HUES64 (cell line): ENCODE results near the gene CEP63.
"Not testable (repeated sequence)": the region's sequence is repeated elsewhere in the genome, so short reads cannot be mapped to it uniquely, and the experiment has no call there.

Experiments
- H3K27ac ChIP-seq: 2 replicates; pipeline ENCODE4 v1.7.0; 2013; ENCODE audit warnings: low read depth, low read length, inconsistent platforms
- H3K27me3 ChIP-seq: 2 replicates; pipeline ENCODE4 v1.6.1; 2013; ENCODE audit warnings: mild to moderate bottlenecking, low read length; ENCODE audit not compliant: insufficient read depth
- H3K36me3 ChIP-seq: 2 replicates; pipeline ENCODE4 v1.6.1; 2013; ENCODE audit warnings: mild to moderate bottlenecking, low read length; ENCODE audit not compliant: insufficient read depth
- H3K4me1 ChIP-seq: 2 replicates; pipeline ENCODE4 v1.6.1; 2013; ENCODE audit warnings: mild to moderate bottlenecking, low read length, moderate library complexity; ENCODE audit not compliant: insufficient read depth
- H3K4me3 ChIP-seq: 2 replicates; pipeline ENCODE4 v1.5.1; 2013; ENCODE audit warnings: mild to moderate bottlenecking, low read length, moderate library complexity
- H3K9ac ChIP-seq: 2 replicates; pipeline ENCODE4 v1.6.1; 2013; ENCODE audit warnings: mild to moderate bottlenecking, low read depth, low read length
- H3K9me3 ChIP-seq: 2 replicates; pipeline ENCODE4 v1.6.1; 2013; ENCODE audit warnings: low read depth, low read length; ENCODE audit not compliant: insufficient read depth
- whole genome bisulfite sequencing: fragments of 150-250, 120-280 bp; methylation state at CpG from one replicate; pipeline ENCODE4 v1.1.7; 2013; ENCODE audit warnings: missing lambda C conversion rate; 5-methylcytosine and 5-hydroxymethylcytosine counted together

The CEP63 gene

DNA sequence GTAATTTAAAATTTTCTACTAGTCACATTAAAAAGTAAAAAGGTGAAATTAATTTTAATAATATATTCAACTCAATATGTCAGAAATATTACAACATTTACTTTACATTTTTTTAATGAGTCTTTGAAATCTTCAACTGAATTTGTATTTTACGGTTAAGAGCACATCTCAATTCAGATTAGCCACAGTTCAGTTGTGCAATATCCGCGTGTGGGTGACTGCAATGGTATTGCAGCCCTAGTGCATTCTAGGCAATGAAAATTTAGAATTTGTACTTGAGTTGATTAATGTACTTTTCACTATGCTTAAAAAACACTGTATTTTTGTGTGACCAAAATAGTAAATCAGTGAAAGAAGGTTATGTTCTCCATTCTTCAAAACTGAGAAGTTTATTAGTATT lies 57.3 kb downstream of the CEP63 start:
- 94% methylated on average over 3 of the region's 3 CpGs for WGBS
- Histone ChIP-seq H3K27ac (no peak overlapping the region), H3K9me3 (no peaks in the 10 kb centered on the region), H3K27me3 (no peaks in the 10 kb centered on the region), H3K4me3 (no peak overlapping the region), H3K36me3 (peaks cover 26% of the 10 kb centered on the region), H3K4me1 (no peaks in the 10 kb centered on the region), H3K9ac (no peak overlapping the region)

GRCh38 chr3:134544316-134544715 lies 58.5 kb downstream of the CEP63 start:
- Histone ChIP-seq H3K27me3 (no peaks in the 10 kb centered on the region), H3K36me3 (peaks cover 36% of the 10 kb centered on the region), H3K4me1 (no peaks in the 10 kb centered on the region), H3K9me3 (no peaks in the 10 kb centered on the region), H3K27ac (no peak overlapping the region), H3K9ac (no peak overlapping the region), H3K4me3 (no peak overlapping the region)
- WGBS = 100% methylated on average over 1 of the region's 2 CpGs

DNA sequence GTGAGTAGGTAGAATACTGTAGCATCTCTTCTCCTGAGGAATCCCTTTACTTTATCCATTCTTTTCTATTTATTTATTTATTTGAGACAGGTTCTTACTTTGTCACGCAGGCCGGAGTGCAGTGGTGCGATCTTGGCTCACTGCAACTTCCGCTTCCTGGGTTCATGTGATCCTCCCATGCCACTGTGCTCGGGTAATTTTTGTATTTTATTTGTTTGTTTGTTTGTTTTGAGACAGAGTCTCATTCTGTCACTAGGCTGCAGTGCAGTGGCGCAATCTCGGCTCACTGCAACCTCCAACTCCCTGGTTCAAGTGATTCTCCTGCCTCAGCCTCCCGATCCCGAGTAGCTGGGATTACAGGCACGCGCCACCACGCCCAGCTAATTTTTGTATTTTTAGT lies 58.9 kb downstream of the CEP63 start:
- WGBS = 88% methylated on average over 12 of the region's 12 CpGs
- not testable (repeated sequence) for H3K27ac ChIP-seq, H3K4me3 ChIP-seq, H3K9me3 ChIP-seq, H3K4me1 ChIP-seq, H3K27me3 ChIP-seq, H3K9ac ChIP-seq
- peaks cover 40% of the 10 kb centered on the region for H3K36me3 ChIP-seq

GRCh38 chr3:134545818-134546217 lies 60.0 kb downstream of the CEP63 start:
- H3K9me3 ChIP-seq = no peaks in the 10 kb centered on the region
- no peaks in the 10 kb centered on the region for H3K27me3 ChIP-seq
- 98% methylated on average over 2 of the region's 2 CpGs for WGBS
- no peak overlapping the region for H3K4me3 ChIP-seq
- H3K4me1 ChIP-seq = no peaks in the 10 kb centered on the region
- H3K36me3 ChIP-seq = peaks cover 49% of the 10 kb centered on the region
- no peak overlapping the region for H3K9ac ChIP-seq
- H3K27ac ChIP-seq = no peak overlapping the region

GRCh38 chr3:134552784-134553183 lies 66.9 kb downstream of the CEP63 start:
- Histone ChIP-seq H3K27me3 (no peaks in the 10 kb centered on the region), H3K9me3 (no peaks in the 10 kb centered on the region), H3K36me3 (peaks cover 54% of the 10 kb centered on the region), H3K9ac (no peak overlapping the region), H3K4me1 (no peaks in the 10 kb centered on the region), H3K4me3 (no peak overlapping the region), H3K27ac (no peak overlapping the region)

GRCh38 chr3:134559591-134559990 lies 73.7 kb downstream of the CEP63 start:
- Histone ChIP-seq H3K27ac (no peak overlapping the region), H3K9me3 (no peaks in the 10 kb centered on the region), H3K27me3 (no peaks in the 10 kb centered on the region), H3K4me1 (0 out of 2 replicates have a peak, but pooled peaks cover 4% of the 10 kb centered on the region), H3K4me3 (no peak overlapping the region), H3K36me3 (no peaks in the 10 kb centered on the region), H3K9ac (no peak overlapping the region)
- 95% methylated on average over 3 of the region's 3 CpGs for WGBS

DNA sequence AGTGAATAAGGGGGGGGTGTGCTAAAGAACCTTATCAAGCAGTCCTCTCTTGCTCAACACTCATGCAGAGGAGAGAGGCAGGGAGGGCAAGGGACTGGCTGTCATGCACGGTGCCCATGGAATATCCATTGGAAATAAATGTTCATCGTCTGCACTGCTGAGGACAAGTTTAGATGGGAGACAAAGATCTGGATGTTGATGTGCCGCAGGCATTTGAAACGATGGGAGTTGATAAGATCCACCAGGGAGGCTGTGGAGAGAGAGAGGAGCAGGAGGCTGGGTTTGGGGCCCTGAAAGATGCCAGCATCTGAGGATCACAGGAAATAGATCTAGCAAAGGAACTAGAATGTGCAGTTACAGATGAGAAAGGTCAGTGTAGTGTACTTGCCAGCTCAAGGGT lies 76.2 kb downstream of the CEP63 start:
- Histone ChIP-seq H3K27ac (no peak overlapping the region), H3K9ac (no peak overlapping the region), H3K4me3 (no peak overlapping the region), H3K9me3 (no peaks in the 10 kb centered on the region), H3K4me1 (0 out of 2 replicates have a peak, but pooled peaks cover 4% of the 10 kb centered on the region), H3K27me3 (no peaks in the 10 kb centered on the region), H3K36me3 (no peaks in the 10 kb centered on the region)
- WGBS = 93% methylated on average over 4 of the region's 4 CpGs

DNA sequence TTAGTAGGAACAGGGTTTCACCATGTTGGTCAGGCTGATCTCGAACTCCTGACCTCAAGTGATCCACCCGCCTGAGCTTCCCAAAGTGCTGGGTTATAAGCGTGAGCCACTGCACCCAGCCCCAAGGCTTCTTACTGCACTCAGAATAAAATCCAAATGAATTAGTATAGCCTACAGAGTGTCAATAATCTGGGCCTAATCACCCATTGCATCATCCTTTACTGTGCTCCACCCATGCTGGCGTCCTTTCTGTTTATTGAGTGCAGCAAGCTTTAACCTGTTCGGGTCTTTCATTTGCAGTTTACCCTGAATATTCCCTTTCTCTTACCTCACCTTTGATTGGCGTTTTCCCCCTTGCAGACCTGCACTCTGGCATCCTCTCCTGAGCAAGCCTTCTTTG lies 77.7 kb downstream of the CEP63 start:
- Histone ChIP-seq H3K9ac (no peak overlapping the region), H3K27me3 (no peaks in the 10 kb centered on the region), H3K4me1 (0 out of 2 replicates have a peak, but pooled peaks cover 4% of the 10 kb centered on the region), H3K36me3 (no peaks in the 10 kb centered on the region), H3K4me3 (no peak overlapping the region), H3K27ac (no peak overlapping the region), H3K9me3 (no peaks in the 10 kb centered on the region)
- WGBS = 93% methylated on average over 6 of the region's 6 CpGs

DNA sequence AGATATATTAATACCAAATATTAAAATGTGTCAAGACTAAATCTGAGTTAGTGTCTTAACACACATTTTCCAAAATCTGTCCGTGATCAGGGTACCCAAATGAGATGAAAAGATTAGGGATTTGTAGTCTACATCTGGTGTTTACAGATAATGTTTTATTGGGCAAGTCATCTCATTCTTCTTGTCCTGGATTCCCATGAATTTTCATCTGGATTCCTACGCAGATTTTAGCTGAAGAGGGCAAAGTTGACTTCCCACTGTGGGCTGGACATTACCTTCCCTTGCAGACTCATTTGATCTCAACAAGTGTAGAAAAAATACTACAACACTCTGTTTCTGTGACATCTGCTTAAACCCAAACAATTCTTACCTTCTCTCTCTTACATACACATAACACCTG lies 79.1 kb downstream of the CEP63 start:
- Histone ChIP-seq H3K9ac (no peak overlapping the region), H3K4me1 (0 out of 2 replicates have a peak, but pooled peaks cover 4% of the 10 kb centered on the region), H3K27me3 (no peaks in the 10 kb centered on the region), H3K4me3 (no peak overlapping the region), H3K27ac (no peak overlapping the region), H3K9me3 (peaks cover 11% of the 10 kb centered on the region), H3K36me3 (no peaks in the 10 kb centered on the region)
- WGBS = 98% methylated on average over 2 of the region's 2 CpGs

DNA sequence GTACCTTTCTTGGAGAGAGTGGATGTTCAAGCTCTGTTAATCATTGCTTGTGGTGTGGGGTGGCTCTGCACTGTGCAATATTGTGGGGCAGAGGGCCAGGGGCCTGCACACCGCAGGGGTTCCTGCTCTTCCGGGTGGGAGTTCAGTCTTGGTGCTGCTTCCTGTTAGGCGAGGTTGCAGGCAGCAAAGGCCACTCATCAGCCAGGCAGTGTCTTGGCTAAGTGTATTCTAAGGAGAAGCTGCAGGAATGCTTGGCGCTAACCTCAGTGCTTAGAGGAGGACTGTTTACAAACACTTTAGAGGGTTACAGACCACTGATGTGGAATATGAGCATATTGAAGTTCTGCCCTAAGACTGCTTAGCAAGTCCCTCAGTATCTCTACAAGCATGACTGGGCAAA lies 81.7 kb downstream of the CEP63 start:
- WGBS = 90% methylated on average over 4 of the region's 4 CpGs
- Histone ChIP-seq H3K4me1 (0 out of 2 replicates have a peak, but pooled peaks cover 4% of the 10 kb centered on the region), H3K27me3 (no peaks in the 10 kb centered on the region), H3K27ac (no peak overlapping the region), H3K9me3 (peaks cover 14% of the 10 kb centered on the region), H3K4me3 (no peak overlapping the region), H3K36me3 (no peaks in the 10 kb centered on the region), H3K9ac (no peak overlapping the region)

DNA sequence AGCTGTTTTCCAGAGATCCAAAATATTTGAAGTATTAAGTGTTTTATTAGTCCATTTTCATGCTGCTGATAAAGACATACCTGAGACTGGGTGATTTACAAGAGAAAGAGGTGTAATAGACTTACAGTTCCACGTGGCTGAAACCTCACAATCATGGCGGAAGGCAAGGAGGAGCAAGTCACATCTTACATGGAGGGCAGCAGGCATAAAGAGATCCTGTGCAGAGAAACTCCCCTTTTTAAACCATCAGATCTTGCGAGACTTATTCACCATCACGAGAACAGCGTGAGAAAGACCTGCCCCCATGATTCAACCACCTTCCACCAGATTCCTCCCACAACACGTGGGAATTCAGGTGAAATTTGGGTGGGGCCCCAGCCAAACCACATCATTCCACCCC lies 82.9 kb downstream of the CEP63 start:
- H3K27ac ChIP-seq = no peak overlapping the region
- 77% methylated on average over 6 of the region's 6 CpGs for WGBS

DNA sequence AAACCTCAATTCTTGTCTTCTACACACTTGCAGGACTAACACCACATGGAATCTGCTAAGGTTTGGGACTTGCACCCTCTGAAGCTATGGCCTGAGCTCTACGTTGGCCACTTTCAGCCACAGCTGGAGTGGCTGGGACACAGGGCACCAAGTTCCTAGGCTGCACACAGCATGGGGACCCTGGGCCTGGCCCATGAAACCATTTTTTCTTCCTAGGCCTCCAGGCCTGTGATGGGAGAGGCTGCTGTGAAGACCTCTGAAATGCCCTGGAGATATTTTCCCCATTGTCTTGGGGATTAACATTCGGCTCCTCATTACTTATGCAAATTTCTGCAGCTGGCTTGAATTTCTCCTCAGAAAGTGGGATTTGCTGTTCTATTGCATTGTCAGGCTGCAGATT lies 84.0 kb downstream of the CEP63 start:
- not testable (repeated sequence) for H3K27ac ChIP-seq, H3K36me3 ChIP-seq, H3K4me3 ChIP-seq, H3K27me3 ChIP-seq, H3K4me1 ChIP-seq, H3K9ac ChIP-seq
- H3K9me3 ChIP-seq = peaks cover 14% of the 10 kb centered on the region
- 92% methylated on average over 2 of the region's 2 CpGs for WGBS

More for the DNA sequence above, 82.9 kb downstream of the CEP63 start:
- Histone ChIP-seq H3K9me3 (peaks cover 14% of the 10 kb centered on the region), H3K4me1 (no peaks in the 10 kb centered on the region), H3K36me3 (no peaks in the 10 kb centered on the region), H3K4me3 (no peak overlapping the region), H3K27me3 (no peaks in the 10 kb centered on the region), H3K9ac (no peak overlapping the region)
